HG03135 (cell line): Measurements from ENCODE around the gene FAM210A.
"Not testable (repeated sequence)": the region's sequence is repeated elsewhere in the genome, so short reads cannot be mapped to it uniquely, and the experiment has no call there.

Experiments
- ATAC-seq: cut with Tn5 transposase; IDR thresholded peaks from one replicate; pipeline ENCODE4 v1.9.1; 2021; ENCODE audit warnings: mild to moderate bottlenecking, moderate library complexity; ENCODE audit not compliant: unreplicated experiment

FAM210A gene

GRCh38 chr18:13703899-13704298, 22.5 kb downstream of the FAM210A start:
- ATAC-seq, result no peak

- ATAC-seq, result no peak
Measured at GRCh38 chr18:13700153-13700552, 26.2 kb downstream of the FAM210A start.

GRCh38 chr18:13696961-13697360, 29.4 kb downstream of the FAM210A start:
- ATAC-seq, result no peak

- not testable (repeated sequence) for ATAC-seq
Measured at GRCh38 chr18:13695337-13695736, 31.0 kb downstream of the FAM210A start.

GRCh38 chr18:13690060-13690459, 36.3 kb downstream of the FAM210A start:
- not testable (repeated sequence) for ATAC-seq

GRCh38 chr18:13688191-13689136, 37.9 kb downstream of the FAM210A start:
- no peak for ATAC-seq

GRCh38 chr18:13684546-13684945, 41.8 kb downstream of the FAM210A start:
- ATAC-seq, result no peak

GRCh38 chr18:13681701-13682100, 44.7 kb downstream of the FAM210A start:
- no peak for ATAC-seq

GRCh38 chr18:13680612-13681011, 45.7 kb downstream of the FAM210A start:
- ATAC-seq, result no peak

- ATAC-seq, result not testable (repeated sequence)
Measured at GRCh38 chr18:13677350-13677749, 49.0 kb downstream of the FAM210A start.

- no peak for ATAC-seq
Measured at GRCh38 chr18:13676471-13676870, 49.9 kb downstream of the FAM210A start.

- no peak for ATAC-seq
Measured at GRCh38 chr18:13672657-13673056, 53.7 kb downstream of the FAM210A start.

GRCh38 chr18:13661779-13662256, 64.5 kb downstream of the FAM210A start:
- ATAC-seq, result no peak

GRCh38 chr18:13661051-13661778, 65.1 kb downstream of the FAM210A start:
- no peak for ATAC-seq

- ATAC-seq, result no peak
Measured at GRCh38 chr18:13660510-13660909, 65.8 kb downstream of the FAM210A start.

- no peak for ATAC-seq
Measured at GRCh38 chr18:13658436-13659204, 67.7 kb downstream of the FAM210A start.

- ATAC-seq, result no peak
Measured at GRCh38 chr18:13657974-13658373, 68.4 kb downstream of the FAM210A start.

- no peak for ATAC-seq
Measured at GRCh38 chr18:13653746-13654433, 72.5 kb downstream of the FAM210A start.

- ATAC-seq, result no peak
Measured at GRCh38 chr18:13649397-13650390, 76.7 kb downstream of the FAM210A start.
